Neural cell (in vitro differentiated cells): ENCODE data around the gene POLD1. TPM values are rescaled to one million over a fixed set of nuclear protein-coding genes. Genes with fewer than 3 reads are reported as not detected.

Experiments
- H2AFZ ChIP-seq: fragments of 200-600, 300-800 bp; sonication (generic), shearing (Covaris generic); 2 replicates; pipeline ENCODE4 v1.6.0; 2014; ENCODE audit warnings: low read depth, mild to moderate bottlenecking, antibody characterized with exemption, low read length, moderate library complexity
- H3F3A ChIP-seq: fragments of 200-600 bp; shearing (Covaris generic); 2 replicates; pipeline ENCODE4 v1.6.1; 2016; ENCODE audit warnings: mild to moderate bottlenecking, moderate library complexity, mixed read lengths, antibody characterized with exemption, low read length; ENCODE audit not compliant: insufficient read depth, poor library complexity, severe bottlenecking
- H3K27ac ChIP-seq: fragments of 200-600, 300-800 bp; sonication (generic), shearing (Covaris generic); 2 replicates; pipeline ENCODE4 v1.5.1; 2014; ENCODE audit warnings: mild to moderate bottlenecking, low read length, moderate library complexity
- H3K27me3 ChIP-seq: fragments of 300-800, 200-600 bp; sonication (generic), shearing (Covaris generic); 2 replicates; pipeline ENCODE4 v1.6.0; 2014; ENCODE audit warnings: mild to moderate bottlenecking, low read depth, low read length, moderate library complexity; ENCODE audit not compliant: insufficient read depth
- H3K36me3 ChIP-seq: fragments of 300-800, 200-600 bp; sonication (generic), shearing (Covaris generic); 2 replicates; pipeline ENCODE4 v1.5.1; 2014; ENCODE audit warnings: mild to moderate bottlenecking, antibody characterized with exemption, low read length, moderate library complexity; ENCODE audit not compliant: insufficient read depth
- H3K4me2 ChIP-seq: fragments of 300-800, 200-600 bp; sonication (generic), shearing (Covaris generic); 2 replicates; pipeline ENCODE4 v1.6.0; 2014; ENCODE audit warnings: mild to moderate bottlenecking, low read length
- H3K4me3 ChIP-seq: fragments of 300-800, 200-600 bp; sonication (generic), shearing (Covaris generic); 2 replicates; pipeline ENCODE4 v1.5.1; 2014; ENCODE audit warnings: mild to moderate bottlenecking, low read length, moderate library complexity
- H3K79me2 ChIP-seq: fragments of 200-600 bp; shearing (Covaris generic); replicated peaks from 2 replicates; pipeline ENCODE4 v1.6.0; 2014; ENCODE audit warnings: mild to moderate bottlenecking, low read length, moderate library complexity; ENCODE audit not compliant: insufficient read depth
- H3K9ac ChIP-seq: fragments of 300-800, 200-600 bp; sonication (generic), shearing (Covaris generic); 2 replicates; pipeline ENCODE4 v1.6.1; 2016; ENCODE audit warnings: mild to moderate bottlenecking, low read length, mixed read lengths
- H3K9me2 ChIP-seq: fragments of 200-600 bp; shearing (Covaris generic); 2 replicates; pipeline ENCODE4 v1.6.1; 2016; ENCODE audit warnings: mild to moderate bottlenecking, low read length, mixed read lengths; ENCODE audit not compliant: insufficient read depth
- H3K9me3 ChIP-seq: fragments of 200-600, 300-800 bp; sonication (generic), shearing (Covaris generic); 2 replicates; pipeline ENCODE4 v1.6.1; 2016; ENCODE audit warnings: mild to moderate bottlenecking, mixed run types, low read length, moderate library complexity, mixed read lengths
- H4K20me1 ChIP-seq: fragments of 200-600 bp; shearing (Covaris generic); 2 replicates; pipeline ENCODE4 v1.6.1; 2016; ENCODE audit warnings: mild to moderate bottlenecking, mixed run types; ENCODE audit not compliant: insufficient read depth
- EP300 ChIP-seq: fragments of 450-650 bp; conservative IDR thresholded peaks from 2 replicates; pipeline ENCODE4 v1.6.1; 2014; ENCODE audit warnings: antibody characterized with exemption, mild to moderate bottlenecking, moderate library complexity; ENCODE audit not compliant: poor library complexity, severe bottlenecking
- EZH2 ChIP-seq: fragments of 200-600, 300-800 bp; shearing (Covaris generic), sonication (generic); IDR thresholded peaks from 2 replicates; pipeline ENCODE4 v1.6.1; 2014; ENCODE audit warnings: antibody characterized with exemption, low read length, borderline replicate concordance, mild to moderate bottlenecking; ENCODE audit not compliant: insufficient read depth, poor library complexity, severe bottlenecking
- MXI1 ChIP-seq: fragments of 450-650 bp; conservative IDR thresholded peaks from 2 replicates; pipeline ENCODE4 v1.6.1; 2014; ENCODE audit warnings: antibody characterized with exemption, mild to moderate bottlenecking; ENCODE audit not compliant: poor library complexity, severe bottlenecking
- POLR2AphosphoS5 ChIP-seq: IDR thresholded peaks from 2 replicates; pipeline ENCODE4 v1.6.1; 2012
- RAD21 ChIP-seq: fragments of 450-650 bp; conservative IDR thresholded peaks from 2 replicates; pipeline ENCODE4 v1.6.1; 2014; ENCODE audit warnings: antibody characterized with exemption, mild to moderate bottlenecking, moderate library complexity
- SMC3 ChIP-seq: fragments of 450-650 bp; conservative IDR thresholded peaks from 2 replicates; pipeline ENCODE4 v1.6.1; 2014; ENCODE audit warnings: antibody characterized with exemption, mild to moderate bottlenecking, moderate library complexity; ENCODE audit not compliant: poor library complexity
- TAF1 ChIP-seq: IDR thresholded peaks from 2 replicates; pipeline ENCODE4 v1.6.1; 2012; ENCODE audit warnings: low read depth
- polyA plus RNA-seq: library from polyadenylated mRNA; depleted of rRNA; stranded (reverse); fragments of >200 nt; gene quantifications from 2 replicates; pipeline ENCODE4 v1.2.3, GENCODE V29; 2014
- TF ChIP-seq, protein P1 (sequence below): fragments of 450-650 bp; IDR thresholded peaks from 2 replicates; pipeline ENCODE4 v1.5.1; 2014; ENCODE audit warnings: antibody characterized with exemption, mild to moderate bottlenecking, moderate library complexity; ENCODE audit not compliant: poor library complexity, severe bottlenecking
- TF ChIP-seq, protein P2 (sequence below): IDR thresholded peaks from 2 replicates; pipeline ENCODE4 v1.6.1; 2012; ENCODE audit warnings: borderline replicate concordance

Gene POLD1
- polyA plus RNA-seq, 1 donor from 2014 or later = 13.1 TPM

DNA sequence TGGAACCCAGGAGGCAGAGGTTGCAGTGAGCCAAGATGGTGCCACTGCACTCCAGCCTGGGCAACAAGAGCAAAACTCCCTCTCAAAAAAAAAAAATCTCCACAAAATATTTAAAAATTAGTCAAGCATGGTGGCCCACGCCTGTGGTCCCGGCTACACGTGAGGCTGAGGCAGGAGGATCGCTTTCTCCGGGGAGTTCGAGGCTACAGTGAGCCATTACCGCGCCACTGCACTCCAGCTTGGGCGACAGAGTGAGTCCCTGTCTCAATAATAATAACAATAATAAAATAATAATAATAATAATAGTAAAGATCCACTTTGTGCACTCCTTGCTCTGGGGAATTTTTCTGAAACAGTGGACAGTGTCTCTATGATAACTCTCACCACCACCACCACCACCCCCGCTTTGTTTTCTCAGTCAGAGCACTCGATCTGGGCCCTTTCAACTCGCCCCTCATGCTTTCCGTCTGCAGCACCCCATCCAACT lies 27.4 kb upstream of the POLD1 start:
- no peaks in the 10 kb centered on the region for H4K20me1 ChIP-seq
- no peaks in the 10 kb centered on the region for H3K27me3 ChIP-seq
- H3K4me2 ChIP-seq = no peak overlapping the region
- no peak overlapping the region for H2AFZ ChIP-seq
- TF ChIP-seq RAD21 (no peak), EZH2 (no peak), MXI1 (no peak), POLR2AphosphoS5 (no peak), SMC3 (no peak), EP300 (no peak), TAF1 (no peak)
- TF ChIP-seq, protein P1, sequence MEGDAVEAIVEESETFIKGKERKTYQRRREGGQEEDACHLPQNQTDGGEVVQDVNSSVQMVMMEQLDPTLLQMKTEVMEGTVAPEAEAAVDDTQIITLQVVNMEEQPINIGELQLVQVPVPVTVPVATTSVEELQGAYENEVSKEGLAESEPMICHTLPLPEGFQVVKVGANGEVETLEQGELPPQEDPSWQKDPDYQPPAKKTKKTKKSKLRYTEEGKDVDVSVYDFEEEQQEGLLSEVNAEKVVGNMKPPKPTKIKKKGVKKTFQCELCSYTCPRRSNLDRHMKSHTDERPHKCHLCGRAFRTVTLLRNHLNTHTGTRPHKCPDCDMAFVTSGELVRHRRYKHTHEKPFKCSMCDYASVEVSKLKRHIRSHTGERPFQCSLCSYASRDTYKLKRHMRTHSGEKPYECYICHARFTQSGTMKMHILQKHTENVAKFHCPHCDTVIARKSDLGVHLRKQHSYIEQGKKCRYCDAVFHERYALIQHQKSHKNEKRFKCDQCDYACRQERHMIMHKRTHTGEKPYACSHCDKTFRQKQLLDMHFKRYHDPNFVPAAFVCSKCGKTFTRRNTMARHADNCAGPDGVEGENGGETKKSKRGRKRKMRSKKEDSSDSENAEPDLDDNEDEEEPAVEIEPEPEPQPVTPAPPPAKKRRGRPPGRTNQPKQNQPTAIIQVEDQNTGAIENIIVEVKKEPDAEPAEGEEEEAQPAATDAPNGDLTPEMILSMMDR = no peak
- TF ChIP-seq, protein P2, sequence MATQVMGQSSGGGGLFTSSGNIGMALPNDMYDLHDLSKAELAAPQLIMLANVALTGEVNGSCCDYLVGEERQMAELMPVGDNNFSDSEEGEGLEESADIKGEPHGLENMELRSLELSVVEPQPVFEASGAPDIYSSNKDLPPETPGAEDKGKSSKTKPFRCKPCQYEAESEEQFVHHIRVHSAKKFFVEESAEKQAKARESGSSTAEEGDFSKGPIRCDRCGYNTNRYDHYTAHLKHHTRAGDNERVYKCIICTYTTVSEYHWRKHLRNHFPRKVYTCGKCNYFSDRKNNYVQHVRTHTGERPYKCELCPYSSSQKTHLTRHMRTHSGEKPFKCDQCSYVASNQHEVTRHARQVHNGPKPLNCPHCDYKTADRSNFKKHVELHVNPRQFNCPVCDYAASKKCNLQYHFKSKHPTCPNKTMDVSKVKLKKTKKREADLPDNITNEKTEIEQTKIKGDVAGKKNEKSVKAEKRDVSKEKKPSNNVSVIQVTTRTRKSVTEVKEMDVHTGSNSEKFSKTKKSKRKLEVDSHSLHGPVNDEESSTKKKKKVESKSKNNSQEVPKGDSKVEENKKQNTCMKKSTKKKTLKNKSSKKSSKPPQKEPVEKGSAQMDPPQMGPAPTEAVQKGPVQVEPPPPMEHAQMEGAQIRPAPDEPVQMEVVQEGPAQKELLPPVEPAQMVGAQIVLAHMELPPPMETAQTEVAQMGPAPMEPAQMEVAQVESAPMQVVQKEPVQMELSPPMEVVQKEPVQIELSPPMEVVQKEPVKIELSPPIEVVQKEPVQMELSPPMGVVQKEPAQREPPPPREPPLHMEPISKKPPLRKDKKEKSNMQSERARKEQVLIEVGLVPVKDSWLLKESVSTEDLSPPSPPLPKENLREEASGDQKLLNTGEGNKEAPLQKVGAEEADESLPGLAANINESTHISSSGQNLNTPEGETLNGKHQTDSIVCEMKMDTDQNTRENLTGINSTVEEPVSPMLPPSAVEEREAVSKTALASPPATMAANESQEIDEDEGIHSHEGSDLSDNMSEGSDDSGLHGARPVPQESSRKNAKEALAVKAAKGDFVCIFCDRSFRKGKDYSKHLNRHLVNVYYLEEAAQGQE = no peak
- H3K9ac ChIP-seq = no peak overlapping the region
- no peaks in the 10 kb centered on the region for H3K9me3 ChIP-seq
- no peaks in the 10 kb centered on the region for H3F3A ChIP-seq
- H3K9me2 ChIP-seq = no peaks in the 10 kb centered on the region
- no peaks in the 10 kb centered on the region for H3K79me2 ChIP-seq
- no peaks in the 10 kb centered on the region for H3K36me3 ChIP-seq
- no peak overlapping the region for H3K27ac ChIP-seq
- no peak overlapping the region for H3K4me3 ChIP-seq

DNA sequence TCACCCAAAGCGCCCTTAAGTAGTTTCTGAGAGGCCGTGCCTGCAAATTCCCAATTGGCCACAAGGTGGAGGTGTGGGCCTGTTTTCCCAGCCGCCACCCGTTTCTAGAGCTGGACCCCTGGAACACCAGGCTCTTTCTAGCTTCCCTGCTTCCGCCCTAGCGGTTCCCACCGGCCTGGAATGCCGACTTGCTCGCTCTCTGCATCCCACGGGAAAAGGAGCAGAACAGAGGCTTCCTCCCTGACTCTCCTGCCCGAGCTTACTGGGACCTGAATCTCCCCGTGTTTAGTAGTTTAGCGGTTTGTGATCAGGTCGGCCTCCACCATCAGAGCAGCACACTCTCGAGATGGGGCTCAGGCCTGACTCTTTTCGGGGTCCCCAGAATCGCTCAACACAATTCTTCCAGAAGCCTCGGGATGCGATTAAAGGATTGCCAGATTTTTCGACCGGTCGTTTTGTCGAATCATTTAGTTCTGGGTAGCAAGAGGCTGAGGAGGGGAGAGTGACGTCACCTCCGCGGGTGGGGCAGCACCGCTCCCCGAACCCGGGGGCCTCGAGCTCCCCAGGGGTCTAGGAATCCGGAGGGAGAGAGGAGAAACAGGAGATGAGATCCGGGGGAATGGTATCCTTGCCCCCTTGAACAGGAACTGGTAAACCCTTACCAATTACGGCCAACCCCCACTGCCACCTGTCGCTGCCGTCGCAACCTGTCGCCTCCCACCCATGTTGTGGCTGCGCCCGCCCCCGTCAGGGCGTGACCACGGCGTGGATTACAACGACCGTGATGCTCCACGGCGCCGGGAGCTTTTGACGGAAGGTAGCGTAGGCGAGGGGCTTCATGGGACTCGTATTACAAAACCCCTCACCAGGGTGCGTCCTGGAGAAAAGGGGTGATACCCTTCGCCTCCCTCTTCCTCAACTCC lies 26.7 kb upstream of the POLD1 start:
- H3K9me3 ChIP-seq = no peaks in the 10 kb centered on the region
- H3K4me3 ChIP-seq = no peak overlapping the region
- no peaks in the 10 kb centered on the region for H3K79me2 ChIP-seq
- H3F3A ChIP-seq = no peaks in the 10 kb centered on the region
- no peak overlapping the region for H3K9ac ChIP-seq
- no peak overlapping the region for H3K4me2 ChIP-seq
- H3K9me2 ChIP-seq = no peaks in the 10 kb centered on the region
- H4K20me1 ChIP-seq = no peaks in the 10 kb centered on the region
- no peak overlapping the region for H2AFZ ChIP-seq
- H3K36me3 ChIP-seq = no peaks in the 10 kb centered on the region
- H3K27ac ChIP-seq = no peak overlapping the region
- TF ChIP-seq SMC3 (peak; percentile 63), EZH2 (no peak), POLR2AphosphoS5 (no peak), MXI1 (no peak), EP300 (no peak), TAF1 (no peak), RAD21 (peak; percentile 49)
- TF ChIP-seq, protein P1 = peak; percentile 64
- TF ChIP-seq, protein P2 = no peak
- no peaks in the 10 kb centered on the region for H3K27me3 ChIP-seq
